IMR-90 (cell line): ENCODE data around the gene TMEM248. TPM values are rescaled to one million over a fixed set of nuclear protein-coding genes. Genes with fewer than 3 reads are reported as not detected.
A peak's percentile ranks its signal among the peaks of the same experiment; 100 is the strongest.

ENCODE experiments used
- ATAC-seq: fragments of 200-7000 bp; cut with Tn5 transposase; 2 replicates; pipeline ENCODE4 v1.9.1; 2020; ENCODE audit warnings: low read depth, mild to moderate bottlenecking, moderate library complexity
- BruUV-seq: library from RNA; stranded (reverse); fragments of 400-500 nt; replicated peaks from 2 replicates; lab custom pipeline; 2021; lab: Mats Ljungman, UMichigan
- CTCF ChIA-PET: fragments of 300-600 bp; formaldehyde crosslinking; extraction: SDS; loops from one replicate; lab custom pipeline; 2021; ENCODE audit warnings: antibody characterized with exemption; lab: Yijun Ruan, JAX
- POLR2A ChIA-PET: fragments of 300-600 bp; sonication (Branson Sonifier 250); formaldehyde crosslinking; loops from one replicate; lab custom pipeline; 2022; ENCODE audit warnings: antibody characterized with exemption; ENCODE audit not compliant: unreplicated experiment; lab: Charles Lee
- DNase-seq: peaks from one replicate; pipeline ENCODE4 v3.0.0; 2013
- H2AFZ ChIP-seq: replicated peaks from 2 replicates; pipeline ENCODE3; 2013; ENCODE audit warnings: low read length, mild to moderate bottlenecking; ENCODE audit not compliant: poor library complexity
- H2AK5ac ChIP-seq: 2 replicates; pipeline ENCODE4 v1.6.1; 2013; ENCODE audit warnings: low read depth, low read length, inconsistent platforms
- H2AK9ac ChIP-seq: replicated peaks from 2 replicates; pipeline ENCODE3; 2013; ENCODE audit warnings: mild to moderate bottlenecking, low read depth, low read length, moderate library complexity; ENCODE audit not compliant: poor library complexity
- H2BK120ac ChIP-seq: 2 replicates; pipeline ENCODE4 v1.6.1; 2013; ENCODE audit warnings: low read depth, low read length, inconsistent platforms
- H2BK15ac ChIP-seq: 3 replicates; pipeline ENCODE4 v1.6.1; 2013; ENCODE audit warnings: low read depth, low read length, inconsistent platforms
- H2BK20ac ChIP-seq: 2 replicates; pipeline ENCODE4 v1.6.1; 2013; ENCODE audit warnings: low read depth, mild to moderate bottlenecking, inconsistent platforms, low read length, moderate library complexity
- H2BK5ac ChIP-seq: 2 replicates; pipeline ENCODE4 v1.6.1; 2013; ENCODE audit warnings: mild to moderate bottlenecking, low read depth, low read length, inconsistent platforms; ENCODE audit not compliant: poor library complexity, severe bottlenecking
- H3K14ac ChIP-seq: replicated peaks from 2 replicates; pipeline ENCODE4 v1.6.1; 2013; ENCODE audit warnings: low read depth, low read length, inconsistent platforms
- H3K18ac ChIP-seq: 2 replicates; pipeline ENCODE4 v1.6.1; 2013; ENCODE audit warnings: low read depth, low read length, control low read depth
- H3K23ac ChIP-seq: 2 replicates; pipeline ENCODE4 v1.6.1; 2013; ENCODE audit warnings: low read depth, low read length, inconsistent platforms
- H3K27ac ChIP-seq: 2 replicates; pipeline ENCODE4 v1.5.1; 2013; ENCODE audit warnings: mild to moderate bottlenecking, control low read depth, low read length; ENCODE audit not compliant: insufficient read depth
- H3K27me3 ChIP-seq: 2 replicates; pipeline ENCODE4 v1.6.1; 2013; ENCODE audit warnings: low read length; ENCODE audit not compliant: control insufficient read depth, insufficient read depth
- H3K36me3 ChIP-seq: 2 replicates; pipeline ENCODE4 v1.6.1; 2013; ENCODE audit warnings: low read length, mixed read lengths; ENCODE audit not compliant: control insufficient read depth, insufficient read depth
- H3K4ac ChIP-seq: 2 replicates; pipeline ENCODE4 v1.6.1; 2013; ENCODE audit warnings: low read depth, low read length, inconsistent platforms
- H3K4me1 ChIP-seq: 2 replicates; pipeline ENCODE4 v1.6.1; 2013; ENCODE audit warnings: low read length, mixed read lengths; ENCODE audit not compliant: control insufficient read depth, insufficient read depth
- H3K4me2 ChIP-seq: 2 replicates; pipeline ENCODE4 v1.6.1; 2013; ENCODE audit warnings: low read depth, mild to moderate bottlenecking, control low read depth, low read length, moderate library complexity
- H3K4me3 ChIP-seq: 2 replicates; pipeline ENCODE4 v1.5.1; 2013; ENCODE audit warnings: low read depth, mild to moderate bottlenecking, control low read depth, low read length, moderate library complexity; ENCODE audit not compliant: insufficient read depth
- H3K56ac ChIP-seq: 2 replicates; pipeline ENCODE4 v1.6.1; 2013; ENCODE audit warnings: low read length, inconsistent platforms; ENCODE audit not compliant: insufficient read depth; ENCODE audit errors: extremely low read depth
- H3K79me1 ChIP-seq, 2 experiments: 2 replicates each; pipeline ENCODE4 v1.6.1; 2013; ENCODE audit warnings: low read length in 2 of 2, inconsistent platforms in 1 of 2, low read depth in 1 of 2
- H3K9ac ChIP-seq: 2 replicates; pipeline ENCODE4 v1.6.1; 2013; ENCODE audit warnings: low read depth, low read length, control low read depth
- H3K9me1 ChIP-seq: 2 replicates; pipeline ENCODE4 v1.6.1; 2013; ENCODE audit warnings: low read length, inconsistent platforms; ENCODE audit not compliant: insufficient read depth
- H3K9me3 ChIP-seq: 2 replicates; pipeline ENCODE4 v1.6.1; 2013; ENCODE audit warnings: low read length; ENCODE audit not compliant: control insufficient read depth, insufficient read depth
- H4K20me1 ChIP-seq: 2 replicates; pipeline ENCODE4 v1.6.1; 2013; ENCODE audit warnings: low read length, inconsistent platforms; ENCODE audit not compliant: insufficient read depth
- H4K5ac ChIP-seq: 2 replicates; pipeline ENCODE4 v1.6.1; 2013; ENCODE audit warnings: mild to moderate bottlenecking, low read depth, low read length, control low read depth
- H4K8ac ChIP-seq, 2 experiments: 2 replicates each; pipeline ENCODE4 v1.6.1; 2013; ENCODE audit warnings: low read depth in 2 of 2, low read length in 2 of 2, control low read depth in 1 of 2, inconsistent platforms in 1 of 2
- H4K91ac ChIP-seq: 2 replicates; pipeline ENCODE4 v1.6.1; 2013; ENCODE audit warnings: low read depth, low read length, inconsistent platforms; ENCODE audit not compliant: insufficient read depth
- BHLHE40 ChIP-seq: fragments of 150-350 bp; IDR thresholded peaks from 2 replicates; pipeline ENCODE4 v1.6.1; 2016; ENCODE audit warnings: mild to moderate bottlenecking, low read depth, low read length
- CEBPB ChIP-seq: IDR thresholded peaks from 2 replicates; pipeline ENCODE4 v1.6.1; 2012; ENCODE audit warnings: low read depth, low read length, improper control_type of control experiment
- SMC3 ChIP-seq: fragments of 150-350 bp; IDR thresholded peaks from 2 replicates; pipeline ENCODE4 v1.6.1; 2016; ENCODE audit warnings: low read depth, mild to moderate bottlenecking, antibody characterized with exemption, low read length, moderate library complexity
- WGBS, 2 experiments: methylation state at CpG; one replicate each; pipeline versions ENCODE4 v1.1.5 to v1.1.7; 2013; ENCODE audit warnings: missing lambda C conversion rate in 2 of 2; ENCODE audit not compliant: insufficient read length in 1 of 2; ENCODE audit errors: extremely low coverage in 2 of 2; 5-methylcytosine and 5-hydroxymethylcytosine counted together
- dilution Hi-C: fragments of 300-500 bp; cut with HindIII; formaldehyde crosslinking; loops from one replicate; pipeline ENCODE4 v1.14.3; 2018; ENCODE audit warnings: low sequenced_read_pairs; ENCODE audit not compliant: unreplicated experiment
- in situ Hi-C: fragments of 300-500 bp; cut with MboI; formaldehyde crosslinking; loops from 3 replicates; pipeline ENCODE4 v1.14.3; 2019; ENCODE audit warnings: low sequenced_read_pairs, inconsistent platforms, mixed read lengths
- intact Hi-C: fragments of 100-400 bp; cut with micrococcal nuclease; formaldehyde crosslinking; loops from 2 replicates; pipeline ENCODE4 v1.10.0; 2022
- polyA plus RNA-seq, 3 experiments: library from polyadenylated mRNA; depleted of rRNA; stranded (reverse); fragments of >200 nt; gene quantifications; 2 replicates each; pipeline ENCODE4 v1.2.3, GENCODE V29; 2012; ENCODE audit warnings: low replicate concordance in 1 of 3
- total RNA-seq: library from RNA; depleted of rRNA; stranded (reverse); fragments of >200 nt; gene quantifications from 2 replicates; pipeline ENCODE4 v1.2.3, GENCODE V29; 2012

Gene TMEM248
- total and polyA plus RNA-seq, 2 of the 4 experiments (the other 2 are of a cell fraction) = 103 to 175 TPM

GRCh38 chr7:66950311-66950710, 29.3 kb downstream of the TMEM248 start:
- Histone ChIP-seq H2BK120ac (no peak overlapping the region), H3K79me1 (peaks cover 17 to 46% of the 10 kb centered on the region in 2 experiments), H3K14ac (no peak overlapping the region), H3K18ac (no peak overlapping the region), H3K4me3 (no peak overlapping the region), H2BK5ac (no peak overlapping the region), H4K20me1 (0 out of 2 replicates have a peak, but pooled peaks cover 8% of the 10 kb centered on the region), H2BK20ac (no peak overlapping the region), H3K36me3 (peaks cover 52% of the 10 kb centered on the region), H3K27me3 (no peaks in the 10 kb centered on the region), H3K9me1 (peaks cover 10% of the 10 kb centered on the region; the same call in 1 of the 2 replicates), H4K5ac (no peak overlapping the region), H4K91ac (no peak overlapping the region), H4K8ac (no peak overlapping the region), H3K4me1 (peaks cover 8% of the 10 kb centered on the region), H3K27ac (no peak overlapping the region), H3K9me3 (no peaks in the 10 kb centered on the region), H3K4me2 (no peak overlapping the region), H3K23ac (no peak overlapping the region), H2BK15ac (no peak overlapping the region), H3K4ac (no peak overlapping the region), H2AK5ac (no peak overlapping the region), H3K9ac (no peak overlapping the region), H2AFZ (no peak overlapping the region), H3K56ac (no peak overlapping the region), H2AK9ac (no peak overlapping the region)
- dilution Hi-C loops (no loop called here), intact Hi-C loops (no loop called here), in situ Hi-C loops (no loop called here)
- BruUV-seq = no TSS peak
- WGBS, 2 experiments = no CpG with 5 or more reads among the region's 3 CpGs
- ATAC-seq = no peak
- DNase-seq = peak; percentile 20
- TF ChIP-seq SMC3 (no peak), CEBPB (no peak), BHLHE40 (no peak)
- CTCF ChIA-PET = interaction anchor here (0.7 kb wide), 1 partner anchor 22 kb away, joined by 3 read pairs; no protein-coding TSS in a partner anchor
- POLR2A ChIA-PET = no interaction called here
